Measurements from ENCODE around the gene DENND4A. TPM values are rescaled to one million over a fixed set of nuclear protein-coding genes. Genes with fewer than 3 reads are reported as not detected.
A peak's percentile ranks its signal among the peaks of the same experiment; 100 is the strongest.

The DENND4A gene
- total and polyA plus RNA-seq, 10 of the 15 experiments (the other 5 are each of a cell fraction or from before 2014, with no cell fraction given): 14.2 to 81.8 (median 34.1) TPM

DNA sequence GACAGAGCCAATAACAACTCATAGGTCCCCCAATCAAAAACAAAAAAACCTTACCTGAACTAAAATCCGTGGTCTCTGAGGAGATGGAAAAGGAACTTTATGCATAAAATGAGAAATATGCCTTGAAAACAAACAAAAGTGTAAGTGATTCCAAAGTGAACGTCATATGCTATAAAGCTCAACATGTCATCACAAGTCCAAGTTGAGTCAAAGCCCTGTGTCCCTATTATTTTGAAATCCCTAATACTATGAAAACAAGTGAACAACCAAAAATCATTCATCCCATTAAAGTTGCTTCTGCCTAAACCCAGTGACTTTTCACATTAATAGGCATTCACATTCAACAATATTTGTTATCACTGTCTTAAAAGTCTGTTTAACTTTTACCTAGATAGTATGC lies 59.4 kb downstream of the DENND4A start:
- FAIRE-seq: peak; percentile 41
- 97% methylated on average over 2 of the region's 2 CpGs for WGBS (ENCODE audit: insufficient coverage, insufficient replicate concordance, low lambda C conversion rate, missing lambda C conversion rate)
- Histone ChIP-seq H4K20me1 (ENCODE audit: control insufficient read depth, insufficient read depth) (no peaks in the 10 kb centered on the region), H3K27me3 (replicated peaks in 1 of 2; ENCODE audit: control insufficient read depth in 2 of 2, insufficient read depth in 2 of 2, low read length in 1 of 2) (no peaks in the 10 kb centered on the region), H3K79me2 (ENCODE audit: control insufficient read depth, insufficient read depth, low read length) (no peaks in the 10 kb centered on the region), H3K9ac (ENCODE audit: control insufficient read depth, insufficient read depth, low read length) (no peak overlapping the region), H3K4me2 (ENCODE audit: control insufficient read depth, insufficient read depth) (no peak overlapping the region), H2AFZ (ENCODE audit: control insufficient read depth, low read depth, low read length) (no peak overlapping the region), H3K36me3 (ENCODE audit: control insufficient read depth in 2 of 2, insufficient read depth in 2 of 2, low read length in 1 of 2) (peaks cover 0 to 11% of the 10 kb centered on the region in 2 experiments; a peak in 3 of 4 replicates), H3K4me3 (no peak overlapping the region), H3K27ac (ENCODE audit: control insufficient read depth, insufficient read depth) (no peak overlapping the region), H3K4me1 (ENCODE audit: control insufficient read depth, insufficient read depth, low read length) (no peaks in the 10 kb centered on the region), H3K9me3 (replicated peaks; ENCODE audit: control insufficient read depth, insufficient read depth, low read length) (no peaks in the 10 kb centered on the region)
- in situ Hi-C loops (cut with MboI) (no loop called here), intact Hi-C loops (cut with micrococcal nuclease; ENCODE audit: unreplicated experiment) (no loop called here)
- no peak for DNase-seq (ENCODE audit: low read depth, low spot score)
- POLR2A ChIA-PET: interaction anchor here (0.6 kb wide), 1 partner anchor 47 kb away, joined by 5 read pairs; no protein-coding TSS in a partner anchor
- CTCF ChIA-PET: no interaction called here
- TF ChIP-seq CHD2 (IDR thresholded peaks at IDR 0.05; ENCODE audit: borderline replicate concordance, low read depth, low read length) (no peak), BMI1 (IDR thresholded peaks at IDR 0.05; ENCODE audit: borderline replicate concordance) (no peak), CREM (IDR thresholded peaks at IDR 0.05; ENCODE audit: low read depth) (no peak), ZBTB11 (CRISPR knock-in tag; IDR thresholded peaks at IDR 0.05) (no peak), CEBPB (IDR thresholded peaks at IDR 0.05; ENCODE audit: borderline replicate concordance in 1 of 2, low read depth in 2 of 2, low read length in 2 of 2) (no peak), ZNF384 (IDR thresholded peaks at IDR 0.05; ENCODE audit: borderline replicate concordance, low read depth, low read length) (no peak), NR2C2 (IDR thresholded peaks at IDR 0.05; ENCODE audit: borderline replicate concordance, control insufficient read depth, insufficient read length, low read depth) (no peak), MTA2 (IDR thresholded peaks at IDR 0.05; ENCODE audit: low read depth) (no peak), ZZZ3 (IDR thresholded peaks at IDR 0.05; ENCODE audit: control insufficient read depth, insufficient read length, low read depth) (no peak), SP1 (IDR thresholded peaks at IDR 0.05; ENCODE audit: low read depth, low read length) (no peak), HDAC2 (IDR thresholded peaks at IDR 0.05) (no peak), CREB1 (IDR thresholded peaks at IDR 0.05; ENCODE audit: low read depth) (no peak)
- TF ChIP-seq, protein P1, sequence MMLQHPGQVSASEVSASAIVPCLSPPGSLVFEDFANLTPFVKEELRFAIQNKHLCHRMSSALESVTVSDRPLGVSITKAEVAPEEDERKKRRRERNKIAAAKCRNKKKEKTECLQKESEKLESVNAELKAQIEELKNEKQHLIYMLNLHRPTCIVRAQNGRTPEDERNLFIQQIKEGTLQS (IDR thresholded peaks at IDR 0.05; ENCODE audit: borderline replicate concordance, extremely low read depth, low read depth, low read length): no peak
- no peak for ATAC-seq
- RAD21 ChIA-PET (ENCODE audit: unreplicated experiment): no interaction called here
- SMC1A ChIA-PET (ENCODE audit: uncharacterized antibody, unreplicated experiment): interaction anchor here (0.9 to 3.5 kb wide), 6 partner anchors 9 to 104 kb away, joined by 3 to 9 read pairs (median 4); no protein-coding TSS in a partner anchor
- BruUV-seq (replicated peaks): no TSS peak

Measured in GM12878 (cell line).